GM19452 (cell line): ENCODE data around the gene CLIC4.
"Not testable (repeated sequence)": the region's sequence is repeated elsewhere in the genome, so short reads cannot be mapped to it uniquely, and the experiment has no call there.

Source experiments
- ATAC-seq: cut with Tn5 transposase; IDR thresholded peaks from one replicate; pipeline ENCODE4 v1.9.1; 2021; ENCODE audit not compliant: unreplicated experiment

CLIC4 gene

DNA sequence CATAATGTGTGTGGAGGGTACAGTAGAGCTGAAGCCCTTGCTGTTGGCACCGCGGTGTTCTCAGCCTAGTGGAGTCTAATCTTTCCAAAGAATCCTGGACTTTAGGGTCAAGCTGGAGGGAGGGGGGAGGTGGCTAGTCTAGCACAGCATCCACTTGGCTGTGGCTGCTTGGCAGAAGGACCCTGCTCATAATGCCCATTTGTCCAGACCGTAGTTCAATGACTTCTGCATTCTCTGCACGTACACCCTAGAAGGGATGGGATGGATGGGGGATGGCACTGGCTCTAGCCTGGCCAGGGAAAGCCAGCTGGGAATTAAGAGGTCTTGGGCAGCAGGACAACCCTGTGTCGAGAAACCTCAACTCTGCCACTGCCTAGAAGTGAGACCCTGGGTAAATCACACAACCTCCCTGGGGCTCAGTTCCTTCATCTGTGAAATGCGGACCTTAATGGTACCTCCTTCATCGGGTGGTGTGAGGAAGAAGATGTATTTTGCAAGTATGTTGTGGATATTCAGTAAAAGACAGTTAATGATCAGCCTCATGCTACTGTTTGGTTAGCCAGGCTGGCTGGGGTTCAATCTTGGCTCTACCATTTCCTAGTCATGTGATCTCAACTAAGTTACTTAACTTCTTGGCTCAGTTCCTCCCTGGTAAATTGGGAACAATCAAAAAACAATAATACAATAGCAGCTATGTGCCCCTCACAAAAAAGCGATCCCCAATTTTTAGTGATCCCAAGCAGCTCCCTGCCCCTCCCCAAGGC lies 27.2 kb upstream of the CLIC4 start:
- no peak for ATAC-seq

DNA sequence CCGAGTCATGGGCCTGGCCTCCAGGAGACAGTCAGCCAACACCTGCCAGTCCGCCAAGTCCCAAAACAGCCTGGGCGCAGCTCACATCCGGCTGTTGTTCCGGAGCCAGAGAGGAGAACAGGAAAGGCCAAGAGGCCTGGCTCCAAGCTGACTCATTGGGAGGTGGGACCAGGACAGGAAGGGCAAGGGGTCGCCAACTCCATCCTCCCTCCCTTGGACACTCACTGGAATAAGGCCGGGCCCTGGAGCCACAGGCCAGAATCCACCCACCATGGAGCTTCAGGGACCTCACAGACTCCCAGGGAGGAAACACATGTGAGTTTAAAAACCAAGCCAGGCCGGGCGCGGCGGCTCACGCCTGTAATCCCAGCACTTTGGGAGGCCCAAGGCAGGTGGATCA lies 25.1 kb upstream of the CLIC4 start:
- no peak for ATAC-seq

DNA sequence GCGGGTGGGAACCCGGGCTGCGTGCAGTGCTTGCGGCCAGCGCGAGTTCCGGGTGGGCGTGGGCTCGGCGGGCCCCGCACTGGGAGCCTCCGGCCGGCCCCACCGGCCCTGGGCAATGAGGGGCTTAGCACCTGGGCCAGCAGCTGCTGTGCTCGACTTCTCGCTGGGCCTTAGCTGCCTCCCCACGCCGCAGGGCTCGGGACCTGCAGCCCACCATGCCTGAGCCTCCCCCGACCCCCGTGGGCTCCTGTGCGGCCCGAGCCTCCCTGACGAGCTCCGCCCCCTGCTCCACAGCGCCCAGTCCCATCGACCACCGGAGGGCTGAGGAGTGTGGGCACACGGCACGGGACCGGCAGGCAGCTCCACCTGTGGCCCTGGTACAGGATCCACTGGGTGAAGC lies 23.7 kb upstream of the CLIC4 start:
- ATAC-seq: no peak

DNA sequence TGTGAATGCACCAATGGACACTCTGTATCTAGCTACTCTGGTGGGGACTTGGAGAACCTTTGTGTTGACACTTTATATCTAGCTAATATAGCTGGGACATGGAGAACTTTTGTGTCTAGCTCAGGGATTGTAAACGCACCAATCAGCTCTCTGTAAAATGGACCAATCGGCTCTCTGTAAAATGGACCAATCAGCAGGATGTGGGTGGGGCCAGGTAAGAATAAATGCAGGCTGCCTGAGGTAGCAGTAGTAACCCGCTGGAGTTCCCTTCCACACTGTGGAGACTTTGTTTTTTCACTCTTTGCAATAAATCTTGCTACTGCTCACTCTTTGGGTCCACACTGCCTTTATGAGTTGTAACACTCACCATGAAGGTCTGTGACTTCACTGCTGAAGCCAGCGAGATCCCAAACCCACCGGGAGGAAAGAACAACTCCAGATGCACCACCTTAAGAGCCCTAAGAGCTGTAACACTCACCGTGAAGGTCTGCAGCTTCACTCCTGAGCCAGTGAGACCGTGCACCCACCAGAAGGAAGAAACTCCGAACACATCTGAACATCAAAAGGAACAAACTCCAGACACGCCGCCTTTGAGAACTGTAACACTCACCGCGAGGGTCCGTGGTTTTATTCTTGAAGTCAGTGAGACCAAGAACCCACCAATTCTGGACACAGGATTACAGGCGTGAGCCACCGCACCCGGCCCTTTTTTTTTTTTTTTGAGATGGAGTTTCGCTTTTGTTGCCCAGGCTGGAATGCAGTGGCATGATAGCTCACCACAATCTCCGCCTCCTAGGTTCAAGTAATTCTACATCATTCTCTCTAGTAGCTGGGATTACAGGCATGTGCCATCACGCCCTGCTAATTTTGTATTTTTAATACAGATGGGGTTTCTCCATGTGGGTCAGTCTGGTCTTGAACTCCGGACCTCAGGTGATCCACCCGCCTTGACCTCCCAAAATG lies 22.9 kb upstream of the CLIC4 start:
- ATAC-seq: not testable (repeated sequence)

DNA sequence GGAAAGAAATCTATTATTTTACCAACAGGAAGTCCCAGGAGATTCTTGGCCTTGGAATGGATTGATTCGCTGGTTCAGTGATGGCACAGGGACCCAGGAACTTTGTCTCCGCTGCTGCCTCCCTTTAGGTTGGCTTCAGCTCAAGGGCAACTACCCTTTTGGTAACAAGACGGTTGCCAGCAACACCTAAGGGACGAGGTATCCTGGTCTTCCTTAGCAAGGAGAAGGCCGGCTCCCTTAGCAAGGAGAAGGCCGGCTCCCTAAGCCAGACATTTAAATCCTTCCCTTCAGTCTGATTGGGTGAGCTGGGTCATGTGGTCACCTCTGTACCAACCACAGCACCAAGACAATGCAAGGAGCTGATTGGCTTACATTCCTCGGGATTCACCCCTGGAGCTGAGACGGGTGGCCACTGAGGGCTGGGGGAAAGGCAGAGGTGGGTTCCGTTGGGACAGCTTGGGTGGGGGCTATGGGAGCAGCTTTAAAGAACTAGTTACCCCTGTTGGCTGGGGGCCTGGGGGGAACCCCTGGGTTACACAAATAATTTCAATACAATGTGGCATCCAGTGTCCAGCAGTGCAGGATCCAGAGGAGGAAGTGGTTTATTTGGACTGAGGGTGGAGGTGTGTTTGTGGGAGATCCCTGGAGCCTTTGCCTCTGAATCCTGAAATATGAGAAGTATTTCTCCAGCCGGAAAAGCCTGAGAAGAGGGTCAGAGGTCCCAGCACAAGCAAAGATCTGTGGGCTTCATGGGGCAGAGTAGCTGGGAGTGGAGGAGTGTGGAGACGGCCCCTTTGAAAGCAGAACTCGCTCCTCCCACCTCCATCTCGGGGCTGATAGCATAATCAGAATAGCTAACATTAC lies 20.7 kb upstream of the CLIC4 start:
- no peak for ATAC-seq

DNA sequence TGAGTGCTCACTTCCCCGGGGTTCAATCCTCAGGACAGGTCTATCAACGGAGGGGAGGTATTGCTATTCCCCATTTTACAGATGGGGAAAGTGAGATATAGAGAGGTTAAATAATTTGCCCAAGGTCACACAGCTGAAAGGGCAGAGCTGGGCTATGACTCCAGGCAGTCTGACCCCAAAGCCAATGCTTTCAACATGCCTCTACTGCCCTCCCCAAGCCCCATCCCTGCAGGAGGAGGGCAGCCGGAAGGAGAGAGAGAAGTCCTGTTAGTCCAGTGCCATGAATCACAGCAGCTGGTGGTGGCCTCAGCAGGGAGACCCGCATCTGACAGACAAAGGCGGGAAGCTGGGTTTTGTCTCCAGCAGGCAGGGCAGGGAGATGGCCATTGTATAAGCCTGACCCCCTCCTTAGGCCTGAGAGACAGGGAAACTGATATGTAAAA lies 20.0 kb upstream of the CLIC4 start:
- ATAC-seq: no peak

DNA sequence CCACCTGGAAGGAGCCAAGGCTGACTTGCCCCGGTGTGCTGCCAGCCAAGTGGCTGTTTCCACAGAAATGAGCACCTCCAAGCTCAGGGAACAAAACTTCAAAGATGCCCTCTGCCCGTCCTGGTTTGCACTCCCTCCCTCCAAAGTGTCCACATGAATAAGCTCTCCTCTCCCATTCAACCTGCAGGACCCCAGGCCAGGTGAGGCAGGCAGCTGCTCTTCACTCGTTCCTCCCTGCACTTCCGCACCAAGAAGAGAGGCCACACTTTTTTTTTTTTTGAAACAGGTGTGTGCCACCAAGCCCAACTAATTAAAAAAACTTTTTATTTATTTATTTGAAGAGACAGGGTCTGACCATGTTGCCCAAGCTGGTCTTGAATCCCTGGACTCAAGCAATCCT lies 18.5 kb upstream of the CLIC4 start:
- no peak for ATAC-seq

DNA sequence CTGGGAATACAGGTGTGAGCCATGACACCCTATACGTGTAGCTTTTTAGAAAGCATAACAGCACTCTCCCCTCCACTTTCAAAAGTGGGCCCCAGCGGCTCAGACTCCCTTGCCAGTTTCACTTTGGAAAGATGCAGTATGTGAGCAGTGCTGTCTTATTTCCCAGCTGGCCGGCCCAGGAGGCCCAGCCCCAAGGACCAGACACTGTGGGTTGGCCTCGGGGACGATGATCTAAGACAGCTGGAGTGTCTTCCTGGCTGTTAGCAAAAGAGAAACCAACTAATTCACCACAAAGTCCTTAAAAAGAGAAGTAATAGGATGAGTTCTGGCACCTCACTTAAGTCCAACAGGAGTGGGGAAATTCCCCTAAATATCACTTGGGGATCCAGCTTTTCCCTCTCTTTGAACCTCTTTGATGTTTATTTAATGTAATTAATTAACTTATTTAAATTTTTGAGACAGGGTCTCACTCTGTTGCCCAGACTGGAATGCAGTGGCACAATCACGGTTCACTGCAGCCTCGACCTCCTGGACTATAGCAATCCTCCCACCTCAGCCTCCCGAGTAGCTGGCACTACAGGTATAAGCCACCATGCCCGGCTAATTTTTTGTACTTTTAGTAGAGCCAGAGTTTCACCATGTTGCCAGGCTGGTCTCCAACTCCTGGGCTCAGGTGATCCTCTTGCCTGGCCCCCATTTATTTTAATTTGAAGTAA lies 17.6 kb upstream of the CLIC4 start:
- ATAC-seq: no peak

DNA sequence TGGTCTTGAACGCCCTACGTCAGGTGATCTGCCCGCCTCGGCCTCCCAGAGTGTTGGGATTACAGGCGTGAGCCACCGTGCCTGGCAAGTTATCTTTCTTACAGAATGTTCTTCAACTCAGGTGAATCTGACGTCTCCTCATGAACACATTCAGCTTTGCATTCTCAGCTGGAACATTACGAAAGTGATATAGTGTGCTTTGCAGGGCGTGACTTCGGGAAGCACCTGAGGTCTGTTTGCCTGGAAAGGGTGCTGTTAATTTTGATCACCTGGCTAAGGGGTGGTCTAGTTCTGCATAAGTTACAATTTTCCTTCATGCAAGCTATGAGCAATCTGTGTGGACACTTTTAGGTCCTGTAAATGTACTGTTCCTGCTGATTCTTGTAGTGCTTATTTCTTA lies 16.3 kb upstream of the CLIC4 start:
- ATAC-seq: no peak

DNA sequence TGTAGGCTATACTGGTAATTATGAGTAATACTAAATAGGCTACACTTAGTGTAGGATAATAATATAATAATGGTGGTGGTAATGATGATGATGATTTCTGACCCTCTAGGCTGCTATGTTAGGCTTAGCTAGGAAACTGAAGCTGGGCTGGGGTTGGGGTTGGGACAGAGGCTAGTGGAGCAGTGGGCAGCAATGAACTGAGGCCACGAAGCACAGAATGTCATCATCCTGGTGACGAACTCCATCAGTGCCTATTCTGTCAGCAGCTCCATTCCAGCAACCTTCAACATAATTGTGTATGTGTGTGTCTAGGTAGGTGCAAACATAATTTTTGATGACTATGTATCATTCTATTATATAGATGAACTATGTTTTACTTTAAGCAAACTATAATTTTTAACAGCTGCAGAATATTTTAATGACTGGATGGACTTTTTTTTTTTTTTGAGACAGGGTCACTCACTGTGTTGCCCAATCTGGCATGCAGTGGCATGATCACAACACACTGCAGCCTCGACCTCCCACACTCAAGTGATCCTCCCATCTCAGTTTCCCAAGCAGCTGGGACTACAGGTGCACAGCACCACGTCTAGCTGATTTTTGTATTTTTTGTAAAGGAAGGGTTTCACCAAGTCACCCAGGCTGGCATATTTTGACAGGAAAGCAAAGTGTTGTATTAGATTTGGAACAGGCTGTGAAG lies 12.9 kb upstream of the CLIC4 start:
- no peak for ATAC-seq

DNA sequence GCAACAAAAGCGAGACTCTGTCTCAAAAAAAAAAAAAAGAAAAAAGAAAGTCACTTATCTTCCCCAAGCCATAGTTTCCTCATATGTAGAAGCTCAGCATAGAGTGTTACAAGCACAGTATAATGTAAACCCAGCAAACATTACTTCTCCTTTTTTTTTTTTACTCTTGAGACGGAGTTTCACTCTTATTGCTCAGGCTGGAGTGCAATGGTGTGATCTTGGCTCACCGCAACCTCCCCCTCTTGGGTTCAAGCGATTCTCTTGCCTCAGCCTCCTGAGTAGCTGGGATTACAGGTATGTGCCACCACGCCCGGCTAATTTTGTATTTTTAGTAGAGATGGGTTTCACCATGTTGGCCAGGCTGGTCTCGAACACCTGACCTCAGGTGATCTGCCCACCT lies 11.9 kb upstream of the CLIC4 start:
- peak; percentile 73 for ATAC-seq

DNA sequence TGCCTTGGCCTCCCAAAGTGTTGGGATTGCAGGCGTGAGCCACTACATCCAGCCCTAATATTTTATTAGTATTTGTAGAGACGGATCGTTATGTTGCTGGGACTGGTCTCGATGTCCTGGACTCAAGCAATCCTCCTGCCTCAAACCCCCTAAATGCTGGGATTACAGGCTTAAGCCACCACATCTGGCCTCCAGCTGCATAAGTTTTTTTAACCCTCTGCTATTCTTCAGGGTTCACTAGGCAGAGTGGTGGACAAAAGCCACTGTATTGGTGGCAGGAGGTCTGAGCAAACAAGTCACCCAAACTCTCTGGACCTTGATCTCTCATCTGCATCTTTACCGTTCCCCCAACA lies 10.1 kb upstream of the CLIC4 start:
- no peak for ATAC-seq

DNA sequence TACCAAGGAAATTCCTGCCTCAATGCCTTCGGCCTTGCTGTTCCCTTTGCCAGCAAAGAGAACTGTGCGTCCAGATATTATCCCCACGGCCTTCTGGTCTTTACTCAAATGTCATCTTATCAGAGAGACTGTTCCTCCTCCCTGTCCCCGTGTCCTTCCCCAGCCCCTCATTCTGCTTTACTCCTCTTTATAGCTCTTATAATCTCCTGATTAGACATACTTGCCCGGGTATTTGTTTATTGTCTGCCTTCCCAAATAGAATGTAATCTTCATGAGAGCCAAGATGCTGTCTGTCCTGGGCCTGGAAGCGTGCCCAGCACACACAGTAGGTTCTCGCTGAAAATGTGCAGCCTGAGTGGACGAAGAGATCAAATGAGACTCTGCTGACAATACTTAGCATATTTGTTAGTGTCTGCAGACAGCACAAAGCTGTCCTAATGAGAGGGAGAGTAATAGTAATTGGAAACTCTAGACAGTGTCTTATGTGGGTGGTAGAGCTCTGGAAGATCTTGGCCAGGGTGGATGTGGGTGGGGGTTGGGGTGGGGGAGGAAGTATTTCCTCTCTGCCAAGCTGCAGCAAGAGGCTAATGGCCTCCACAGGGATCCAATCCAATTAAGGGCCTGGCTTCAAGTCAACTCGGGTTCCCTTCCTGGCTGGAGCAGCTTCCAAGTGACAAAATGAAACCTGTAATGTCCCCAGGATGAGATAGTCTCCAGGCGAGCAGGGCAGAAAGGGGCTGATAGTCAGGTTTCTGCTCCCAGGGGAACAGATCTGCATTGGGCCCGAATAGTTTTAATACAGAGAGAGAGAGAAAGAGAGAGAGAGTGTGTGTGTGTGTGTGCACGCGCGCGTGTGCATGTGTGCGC lies 9.5 kb upstream of the CLIC4 start:
- no peak for ATAC-seq

DNA sequence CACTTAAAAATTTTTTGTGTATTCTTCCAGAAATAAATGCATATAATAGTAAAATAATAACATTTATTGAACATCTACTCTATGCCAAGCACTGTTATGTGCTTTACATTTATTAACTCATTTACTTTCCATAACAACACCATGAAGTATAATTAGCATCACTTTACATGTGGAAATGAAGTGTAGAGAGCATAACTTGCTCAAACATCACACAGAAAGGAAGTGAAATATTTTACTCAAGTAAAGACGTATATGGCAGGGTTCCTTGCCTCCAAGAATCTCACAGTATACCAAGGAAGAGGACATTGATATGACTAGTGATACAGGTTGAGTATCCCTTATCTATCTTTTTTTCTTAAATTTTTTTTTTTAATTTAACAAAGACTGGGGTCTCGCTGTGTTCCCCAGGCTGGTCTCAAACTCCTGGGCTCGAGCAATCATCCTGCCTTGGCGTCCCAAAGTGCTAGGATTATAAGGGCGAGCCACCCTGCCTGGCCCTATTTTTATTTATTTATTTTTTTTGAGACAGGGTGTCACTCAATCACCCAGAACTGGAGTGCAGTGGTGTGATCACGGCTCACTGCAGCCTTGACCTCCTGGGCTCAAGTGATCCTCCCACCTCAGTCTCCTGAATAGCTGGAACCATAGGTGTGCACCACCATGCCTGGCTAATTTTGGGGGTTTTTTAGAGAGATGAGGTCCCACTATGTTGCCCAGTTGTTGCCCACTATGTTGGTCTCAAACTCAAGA lies 7.7 kb upstream of the CLIC4 start:
- ATAC-seq: no peak

DNA sequence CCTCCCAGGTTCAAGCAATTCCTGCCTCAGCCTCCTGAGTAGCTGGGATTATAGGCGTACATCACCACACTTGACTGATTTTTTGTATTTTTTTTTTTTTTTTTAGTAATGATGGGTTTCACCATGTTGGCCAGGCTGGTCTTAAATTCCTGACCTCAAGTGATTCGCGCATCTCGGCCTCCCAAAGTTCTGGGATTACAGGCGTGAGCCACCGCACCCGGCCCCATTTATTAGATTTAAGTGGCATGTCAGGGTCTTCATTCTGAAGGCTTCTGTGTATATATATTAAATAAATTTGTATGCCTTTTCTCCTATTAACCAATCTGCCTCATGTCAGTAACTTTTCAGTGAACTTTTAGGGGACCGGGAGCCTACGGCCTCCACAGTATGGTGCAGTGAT lies 6.0 kb upstream of the CLIC4 start:
- ATAC-seq: no peak

DNA sequence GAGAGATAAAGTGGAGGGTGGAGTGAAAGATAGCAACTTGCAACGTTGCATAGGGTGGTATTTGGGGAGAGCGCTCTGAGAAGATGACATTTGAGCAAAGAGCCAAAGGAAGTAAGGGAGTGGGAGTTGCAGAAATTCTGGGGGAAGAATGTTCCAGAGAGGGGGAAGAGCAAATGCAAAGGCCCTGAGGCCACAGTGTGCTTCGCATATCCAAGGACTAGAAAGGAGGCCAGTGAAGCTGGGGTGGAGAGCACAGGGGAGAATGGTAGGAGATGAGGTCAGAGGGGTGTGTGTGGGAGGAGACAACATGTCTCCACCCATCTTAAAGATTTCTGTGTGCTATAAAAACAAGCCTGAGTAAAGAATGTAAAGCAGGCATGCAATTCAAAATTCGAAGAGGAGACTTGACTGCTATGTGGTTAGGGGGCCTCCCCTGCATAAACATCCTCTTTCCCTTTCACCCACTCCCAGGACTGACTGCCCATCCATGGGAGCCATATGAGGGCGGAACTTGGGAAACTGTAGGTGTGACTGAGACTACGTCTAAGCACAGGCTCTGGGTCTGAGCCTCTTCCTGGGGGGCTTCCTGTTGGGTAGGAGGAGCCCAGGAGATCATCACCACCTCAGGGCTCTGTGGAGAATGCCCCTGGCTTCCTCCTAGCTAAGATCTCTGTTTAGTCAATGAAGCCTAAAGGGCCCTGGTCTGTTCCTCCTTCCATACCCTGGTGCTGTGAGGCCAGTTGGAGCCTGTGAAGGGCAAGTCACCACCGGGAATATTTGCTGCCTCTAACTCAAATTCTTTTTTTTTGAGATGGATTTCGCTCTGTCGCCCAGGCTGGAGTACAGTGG lies 2.9 kb upstream of the CLIC4 start:
- no peak for ATAC-seq

DNA sequence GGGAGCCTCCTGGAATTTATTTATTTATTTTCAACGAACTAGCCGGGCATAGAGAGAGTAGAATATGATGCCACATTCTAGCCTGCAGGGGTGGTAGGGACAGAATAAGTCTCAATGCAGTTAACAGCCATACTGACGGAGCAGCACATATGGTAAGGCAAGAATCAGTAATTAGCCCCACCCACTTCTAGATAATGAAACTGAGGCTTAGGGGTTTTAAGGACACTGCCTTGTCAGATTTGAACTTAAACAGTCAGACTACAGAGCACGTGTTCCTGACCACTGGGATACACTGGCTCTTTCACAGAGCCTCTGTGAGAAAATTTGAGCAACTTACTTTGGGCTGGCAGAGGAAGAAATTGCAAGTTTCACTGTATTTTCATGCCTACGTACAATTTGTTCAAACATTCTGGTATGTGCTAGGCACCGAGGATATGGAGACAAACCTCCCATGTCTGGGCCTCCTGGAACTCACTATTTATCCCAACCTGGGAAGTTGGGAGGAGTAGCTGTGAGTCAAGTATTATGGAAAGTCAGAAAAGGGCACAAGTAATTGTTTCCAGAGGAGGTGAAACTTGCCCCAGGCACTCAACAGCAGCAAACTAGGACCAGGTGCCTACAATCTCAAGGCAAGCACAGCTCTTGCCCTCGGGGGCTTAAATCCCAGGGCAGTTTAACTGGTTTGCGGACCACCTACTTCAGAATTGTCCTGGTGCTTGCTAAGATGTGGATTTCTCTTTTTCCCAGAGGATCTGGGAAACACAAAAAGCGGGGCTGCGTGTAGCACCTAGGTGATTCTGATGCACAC lies 1.6 kb upstream of the CLIC4 start:
- no peak for ATAC-seq
